CD4-positive, alpha-beta T cell treated with Interleukin-12 subunit alpha and Interleukin-12 subunit beta, for 1 hour (primary cell): ENCODE measurements around the gene TRIM38.
"Not testable (repeated sequence)": the region's sequence is repeated elsewhere in the genome, so short reads cannot be mapped to it uniquely, and the experiment has no call there.

Experiments used
- DNase-seq: peaks from one replicate; pipeline ENCODE4 v3.0.0-alpha.2; 2020

The TRIM38 gene

GRCh38 chr6:25942561-25943147 is 19.9 kb upstream of the TRIM38 start:
- peak; percentile 55 for DNase-seq

GRCh38 chr6:25943887-25944286 is 18.7 kb upstream of the TRIM38 start:
- DNase-seq, result no peak

- DNase-seq, result no peak
These were observed 17.7 kb upstream of the TRIM38 start for GRCh38 chr6:25944688-25945574.

- DNase-seq, result not testable (repeated sequence)
These were observed 16.9 kb upstream of the TRIM38 start for GRCh38 chr6:25945738-25946137.

- peak; percentile 15 for DNase-seq
These were observed 16.0 kb upstream of the TRIM38 start for GRCh38 chr6:25946631-25947030.

GRCh38 chr6:25947492-25947891 is 15.1 kb upstream of the TRIM38 start:
- DNase-seq, result not testable (repeated sequence)

GRCh38 chr6:25949695-25950094 is 12.9 kb upstream of the TRIM38 start:
- no peak for DNase-seq

- no peak for DNase-seq
These were observed 12.3 kb upstream of the TRIM38 start for GRCh38 chr6:25950297-25950696.

- no peak for DNase-seq
These were observed 11.1 kb upstream of the TRIM38 start for GRCh38 chr6:25951296-25952032.

- no peak for DNase-seq
These were observed 10.1 kb upstream of the TRIM38 start for GRCh38 chr6:25952535-25952934.

GRCh38 chr6:25953733-25954132 is 8.9 kb upstream of the TRIM38 start:
- DNase-seq, result no peak

GRCh38 chr6:25954756-25955155 is 7.8 kb upstream of the TRIM38 start:
- no peak for DNase-seq

GRCh38 chr6:25956226-25956625 is 6.4 kb upstream of the TRIM38 start:
- DNase-seq, result no peak

- no peak for DNase-seq
These were observed 3.9 kb upstream of the TRIM38 start for GRCh38 chr6:25958700-25959162.

GRCh38 chr6:25959890-25960536 is 2.6 kb upstream of the TRIM38 start:
- no peak for DNase-seq

GRCh38 chr6:25960734-25961133 is 1.9 kb upstream of the TRIM38 start:
- no peak for DNase-seq

- no peak for DNase-seq
These were observed 918 bp upstream of the TRIM38 start for GRCh38 chr6:25961619-25962148.

GRCh38 chr6:25963426-25964123 is 973 bp downstream of the TRIM38 start:
- DNase-seq, result no peak

GRCh38 chr6:25965058-25965457 is 2.5 kb downstream of the TRIM38 start:
- no peak for DNase-seq

GRCh38 chr6:25966711-25967110 is 4.1 kb downstream of the TRIM38 start:
- DNase-seq, result no peak

GRCh38 chr6:25968769-25969168 is 6.2 kb downstream of the TRIM38 start:
- no peak for DNase-seq

GRCh38 chr6:25971187-25971821 is 8.7 kb downstream of the TRIM38 start:
- no peak for DNase-seq
